GM21515 (cell line): ENCODE results near the gene CTAGE1.

Source experiments
- ATAC-seq: cut with Tn5 transposase; IDR thresholded peaks from one replicate; pipeline ENCODE4 v1.9.1; 2021; ENCODE audit not compliant: unreplicated experiment

Gene CTAGE1

GRCh38 chr18:22436136-22436535 lies 18.4 kb upstream of the CTAGE1 start:
- no peak for ATAC-seq

- no peak for ATAC-seq
Measured at GRCh38 chr18:22434973-22435608, 17.4 kb upstream of the CTAGE1 start.

- ATAC-seq: no peak
Measured at GRCh38 chr18:22433956-22434355, 16.2 kb upstream of the CTAGE1 start.

GRCh38 chr18:22432657-22433137 lies 15.0 kb upstream of the CTAGE1 start:
- ATAC-seq: no peak

- no peak for ATAC-seq
Measured at GRCh38 chr18:22429564-22429963, 11.8 kb upstream of the CTAGE1 start.

GRCh38 chr18:22428672-22429071 lies 11.0 kb upstream of the CTAGE1 start:
- no peak for ATAC-seq

GRCh38 chr18:22427822-22428549 lies 10.3 kb upstream of the CTAGE1 start:
- no peak for ATAC-seq

- no peak for ATAC-seq
Measured at GRCh38 chr18:22424565-22424963, 6.8 kb upstream of the CTAGE1 start.

GRCh38 chr18:22423878-22424564 lies 6.3 kb upstream of the CTAGE1 start:
- ATAC-seq: no peak

- no peak for ATAC-seq
Measured at GRCh38 chr18:22422909-22423548, 5.3 kb upstream of the CTAGE1 start.

GRCh38 chr18:22420652-22421051 lies 2.9 kb upstream of the CTAGE1 start:
- no peak for ATAC-seq

GRCh38 chr18:22412176-22412911 lies 5.4 kb downstream of the CTAGE1 start:
- no peak for ATAC-seq

- no peak for ATAC-seq
Measured at GRCh38 chr18:22411446-22411845, 6.3 kb downstream of the CTAGE1 start.

- ATAC-seq: no peak
Measured at GRCh38 chr18:22410126-22410525, 7.6 kb downstream of the CTAGE1 start.

GRCh38 chr18:22409445-22409844 lies 8.3 kb downstream of the CTAGE1 start:
- ATAC-seq: no peak

GRCh38 chr18:22408059-22408458 lies 9.7 kb downstream of the CTAGE1 start:
- no peak for ATAC-seq

- no peak for ATAC-seq
Measured at GRCh38 chr18:22405142-22405541, 12.6 kb downstream of the CTAGE1 start.

- ATAC-seq: no peak
Measured at GRCh38 chr18:22403950-22404349, 13.8 kb downstream of the CTAGE1 start.

- no peak for ATAC-seq
Measured at GRCh38 chr18:22399949-22400348, 17.8 kb downstream of the CTAGE1 start.

GRCh38 chr18:22398464-22398863 lies 19.3 kb downstream of the CTAGE1 start:
- ATAC-seq: no peak

- no peak for ATAC-seq
Measured at GRCh38 chr18:22394428-22394827, 23.3 kb downstream of the CTAGE1 start.
